Astrocyte of the spinal cord (primary cell): Measurements from ENCODE around the gene LMNTD2.

Experiments
- DNase-seq: peaks from one replicate; pipeline ENCODE4 v3.0.0; 2011; ENCODE audit warnings: low read depth, low spot score
- H3K4me3 ChIP-seq: 2 replicates; pipeline ENCODE4 v1.5.1; 2011; ENCODE audit warnings: low read depth, mild to moderate bottlenecking, low read length, moderate library complexity
- in situ Hi-C: cut with HindIII; loops from 2 replicates; pipeline ENCODE4 v1.10.0; 2017; ENCODE audit warnings: low sequenced_read_pairs
- TF ChIP-seq, protein P1 (sequence below): IDR thresholded peaks from 2 replicates; pipeline ENCODE4 v1.5.1; 2012; ENCODE audit warnings: low read depth, mild to moderate bottlenecking, low read length, inconsistent platforms

Gene LMNTD2

DNA sequence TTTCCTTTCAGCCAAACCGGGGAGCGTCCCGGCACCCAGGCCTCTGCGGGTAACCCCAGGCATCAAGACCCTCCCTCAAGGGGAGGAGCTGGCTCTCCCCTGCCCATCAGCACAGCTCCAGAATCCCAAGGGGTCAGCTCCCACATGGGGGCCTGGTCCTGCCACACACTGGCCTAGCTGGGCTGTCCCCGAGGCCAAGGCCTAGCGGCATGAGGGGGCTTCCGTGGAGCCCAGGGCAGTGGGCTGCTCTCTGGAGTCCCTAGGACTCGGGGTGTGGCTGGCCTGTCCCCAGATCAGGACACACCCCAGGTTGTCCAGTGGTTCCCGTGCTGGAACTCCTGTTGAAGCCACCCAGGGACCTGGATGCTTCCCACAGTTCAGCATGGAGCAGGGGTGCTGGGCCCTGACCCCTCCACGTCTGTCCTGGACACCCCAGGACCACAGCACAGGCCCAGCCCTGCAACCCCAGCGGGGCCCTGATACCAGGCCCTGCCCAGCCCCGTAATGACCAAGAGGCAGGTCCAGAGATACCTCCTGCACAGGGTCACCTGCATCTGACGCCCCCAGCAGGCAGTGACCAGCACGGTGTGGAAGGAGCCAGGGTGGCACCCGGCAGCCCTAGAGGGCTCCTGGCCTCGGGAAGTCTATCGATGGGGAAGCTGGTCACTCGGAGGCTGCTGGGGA is 30.7 kb downstream of the LMNTD2 start:
- TF ChIP-seq, protein P1, sequence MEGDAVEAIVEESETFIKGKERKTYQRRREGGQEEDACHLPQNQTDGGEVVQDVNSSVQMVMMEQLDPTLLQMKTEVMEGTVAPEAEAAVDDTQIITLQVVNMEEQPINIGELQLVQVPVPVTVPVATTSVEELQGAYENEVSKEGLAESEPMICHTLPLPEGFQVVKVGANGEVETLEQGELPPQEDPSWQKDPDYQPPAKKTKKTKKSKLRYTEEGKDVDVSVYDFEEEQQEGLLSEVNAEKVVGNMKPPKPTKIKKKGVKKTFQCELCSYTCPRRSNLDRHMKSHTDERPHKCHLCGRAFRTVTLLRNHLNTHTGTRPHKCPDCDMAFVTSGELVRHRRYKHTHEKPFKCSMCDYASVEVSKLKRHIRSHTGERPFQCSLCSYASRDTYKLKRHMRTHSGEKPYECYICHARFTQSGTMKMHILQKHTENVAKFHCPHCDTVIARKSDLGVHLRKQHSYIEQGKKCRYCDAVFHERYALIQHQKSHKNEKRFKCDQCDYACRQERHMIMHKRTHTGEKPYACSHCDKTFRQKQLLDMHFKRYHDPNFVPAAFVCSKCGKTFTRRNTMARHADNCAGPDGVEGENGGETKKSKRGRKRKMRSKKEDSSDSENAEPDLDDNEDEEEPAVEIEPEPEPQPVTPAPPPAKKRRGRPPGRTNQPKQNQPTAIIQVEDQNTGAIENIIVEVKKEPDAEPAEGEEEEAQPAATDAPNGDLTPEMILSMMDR: no peak
- H3K4me3 ChIP-seq: no peak overlapping the region
- in situ Hi-C loops: no loop called here
- no peak for DNase-seq

DNA sequence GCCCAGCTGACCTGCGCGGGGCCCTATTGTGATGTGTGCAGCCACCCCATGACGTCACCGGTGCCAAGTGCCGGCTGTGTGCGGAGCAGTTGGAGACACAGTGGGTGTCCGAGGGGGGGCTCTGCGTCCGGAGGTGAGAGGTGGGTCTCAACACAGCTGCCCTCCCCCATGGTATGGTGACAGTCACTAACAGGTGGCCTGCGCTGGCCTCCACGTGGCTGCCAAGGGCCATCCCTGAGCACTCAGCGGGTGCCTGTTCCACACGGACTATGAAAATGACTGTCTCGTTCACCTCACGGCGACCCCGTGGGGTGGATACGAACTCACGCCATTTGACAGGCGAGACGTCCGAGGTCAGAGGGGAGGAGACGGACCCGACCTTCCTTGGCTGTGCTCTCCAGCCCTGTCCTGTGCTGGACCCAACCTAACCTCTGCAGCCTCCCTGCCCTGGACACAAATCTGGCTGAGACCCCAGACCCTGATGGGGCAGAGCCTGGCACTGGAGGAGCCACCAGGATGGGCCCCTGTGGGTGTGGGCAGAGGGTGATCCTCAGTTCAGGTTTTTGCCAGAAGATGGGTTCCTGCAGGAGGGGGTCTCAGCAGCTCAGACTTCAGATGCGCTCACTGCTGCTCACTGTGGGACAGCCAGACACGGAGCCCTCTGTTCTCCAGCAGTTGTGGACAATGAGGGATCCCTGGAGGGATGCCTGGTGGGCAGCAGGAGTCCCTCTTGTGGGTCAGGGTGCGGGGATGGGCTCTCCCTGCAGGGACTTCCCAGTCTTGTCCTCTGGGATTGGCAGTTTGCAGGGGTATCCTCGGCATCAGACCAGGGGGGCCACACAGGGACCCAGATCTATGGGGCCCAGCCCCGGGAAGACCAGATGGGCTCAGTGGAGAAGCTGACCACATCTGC is 31.5 kb downstream of the LMNTD2 start:
- in situ Hi-C loops: no loop called here
- no peak overlapping the region for H3K4me3 ChIP-seq
- no peak for DNase-seq
- TF ChIP-seq, protein P1: no peak

GRCh38 chr11:528166-528814 is 32.2 kb downstream of the LMNTD2 start:
- no peak overlapping the region for H3K4me3 ChIP-seq
- TF ChIP-seq, protein P1: no peak
- in situ Hi-C loops: no loop called here
- DNase-seq: no peak

GRCh38 chr11:526192-526591 is 34.3 kb downstream of the LMNTD2 start:
- H3K4me3 ChIP-seq: no peak overlapping the region
- in situ Hi-C loops: no loop called here
- TF ChIP-seq, protein P1: no peak
- no peak for DNase-seq

- no peak overlapping the region for H3K4me3 ChIP-seq
- DNase-seq: no peak
Measured at GRCh38 chr11:521177-521688, 39.3 kb downstream of the LMNTD2 start.

More at GRCh38 chr11:521177-521688, 39.3 kb downstream of the LMNTD2 start:
- TF ChIP-seq, protein P1: no peak
- in situ Hi-C loops: no loop called here
